ENCODE data around the gene GMDS. TPM values are rescaled to one million over a fixed set of nuclear protein-coding genes. Genes with fewer than 3 reads are reported as not detected.

GMDS gene
- total RNA-seq, 1 experiment from 2014 or later, result 31.1 TPM

DNA sequence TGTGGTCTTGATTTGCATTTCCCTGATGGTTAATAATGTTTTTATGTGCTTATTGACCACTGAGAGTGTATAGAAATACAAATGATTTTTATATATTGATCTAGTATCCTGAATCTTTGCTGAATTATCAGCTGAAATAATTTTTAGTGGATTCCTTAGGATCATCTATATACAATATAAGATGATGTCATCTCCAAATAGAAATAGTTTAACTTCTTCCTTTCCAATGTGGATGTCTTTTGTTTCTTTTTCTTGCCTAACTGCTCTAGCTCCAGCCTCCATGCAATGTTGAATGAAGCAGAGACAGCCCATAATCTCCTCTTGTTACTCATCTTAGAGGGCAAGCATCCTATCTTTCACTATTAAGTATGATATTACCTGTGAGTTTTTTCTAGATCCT is 226.4 kb downstream of the GMDS start:
- no peaks in the 10 kb centered on the region for H3K36me3 Mint-ChIP-seq (ENCODE audit: insufficient read depth, unreplicated experiment)
- H3K4me3 ChIP-seq (ENCODE audit: low read depth, low read length), result no peak overlapping the region
- no peaks in the 10 kb centered on the region for H3K27me3 ChIP-seq (replicated peaks; ENCODE audit: control insufficient read depth, insufficient read depth, low read length)
- POLR2A ChIA-PET, result no interaction called here
- no peaks in the 10 kb centered on the region for H3K4me1 ChIP-seq
- no peak overlapping the region for H3K27ac Mint-ChIP-seq (ENCODE audit: unreplicated experiment)
- H3K4me3 Mint-ChIP-seq (ENCODE audit: unreplicated experiment), result no peak overlapping the region
- CTCF ChIA-PET, result no interaction called here
- H3K9me3 Mint-ChIP-seq (ENCODE audit: unreplicated experiment), result no peaks in the 10 kb centered on the region
- no peaks in the 10 kb centered on the region for H3K27me3 Mint-ChIP-seq (ENCODE audit: insufficient read depth, unreplicated experiment)
- no peaks in the 10 kb centered on the region for H3K9me3 ChIP-seq
- no peaks in the 10 kb centered on the region for H3K36me3 ChIP-seq (ENCODE audit: control insufficient read depth, insufficient read depth, low read length)
- TF ChIP-seq, protein P1, sequence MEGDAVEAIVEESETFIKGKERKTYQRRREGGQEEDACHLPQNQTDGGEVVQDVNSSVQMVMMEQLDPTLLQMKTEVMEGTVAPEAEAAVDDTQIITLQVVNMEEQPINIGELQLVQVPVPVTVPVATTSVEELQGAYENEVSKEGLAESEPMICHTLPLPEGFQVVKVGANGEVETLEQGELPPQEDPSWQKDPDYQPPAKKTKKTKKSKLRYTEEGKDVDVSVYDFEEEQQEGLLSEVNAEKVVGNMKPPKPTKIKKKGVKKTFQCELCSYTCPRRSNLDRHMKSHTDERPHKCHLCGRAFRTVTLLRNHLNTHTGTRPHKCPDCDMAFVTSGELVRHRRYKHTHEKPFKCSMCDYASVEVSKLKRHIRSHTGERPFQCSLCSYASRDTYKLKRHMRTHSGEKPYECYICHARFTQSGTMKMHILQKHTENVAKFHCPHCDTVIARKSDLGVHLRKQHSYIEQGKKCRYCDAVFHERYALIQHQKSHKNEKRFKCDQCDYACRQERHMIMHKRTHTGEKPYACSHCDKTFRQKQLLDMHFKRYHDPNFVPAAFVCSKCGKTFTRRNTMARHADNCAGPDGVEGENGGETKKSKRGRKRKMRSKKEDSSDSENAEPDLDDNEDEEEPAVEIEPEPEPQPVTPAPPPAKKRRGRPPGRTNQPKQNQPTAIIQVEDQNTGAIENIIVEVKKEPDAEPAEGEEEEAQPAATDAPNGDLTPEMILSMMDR (IDR thresholded peaks at IDR 0.05; ENCODE audit: insufficient read depth in 1 of 2, low read depth in 1 of 2, low read length in 1 of 2, severe bottlenecking in 1 of 2, unreplicated experiment in 1 of 2), result no peak
- DNase-seq, result no peak
- BruUV-seq (replicated peaks), result no TSS peak
- no peaks in the 10 kb centered on the region for H3K4me1 Mint-ChIP-seq (ENCODE audit: low read depth, unreplicated experiment)
- intact Hi-C loops (cut with micrococcal nuclease; ENCODE audit: unreplicated experiment), result no loop called here

- no peaks in the 10 kb centered on the region for H3K4me1 ChIP-seq
- no peak overlapping the region for H3K4me3 ChIP-seq (ENCODE audit: low read depth, low read length)
- POLR2A ChIA-PET, result no interaction called here
- TF ChIP-seq, protein P1 (IDR thresholded peaks at IDR 0.05; ENCODE audit: insufficient read depth in 1 of 2, low read depth in 1 of 2, low read length in 1 of 2, severe bottlenecking in 1 of 2, unreplicated experiment in 1 of 2), result no peak
- H3K27me3 ChIP-seq (replicated peaks; ENCODE audit: control insufficient read depth, insufficient read depth, low read length), result no peaks in the 10 kb centered on the region
- H3K9me3 Mint-ChIP-seq (ENCODE audit: unreplicated experiment), result no peaks in the 10 kb centered on the region
- no peak overlapping the region for H3K4me3 Mint-ChIP-seq (ENCODE audit: unreplicated experiment)
- no peaks in the 10 kb centered on the region for H3K27me3 Mint-ChIP-seq (ENCODE audit: insufficient read depth, unreplicated experiment)
- H3K36me3 Mint-ChIP-seq (ENCODE audit: insufficient read depth, unreplicated experiment), result no peaks in the 10 kb centered on the region
- BruUV-seq (replicated peaks), result no TSS peak
- H3K27ac Mint-ChIP-seq (ENCODE audit: unreplicated experiment), result no peak overlapping the region
- no peaks in the 10 kb centered on the region for H3K4me1 Mint-ChIP-seq (ENCODE audit: low read depth, unreplicated experiment)
- no peaks in the 10 kb centered on the region for H3K36me3 ChIP-seq (ENCODE audit: control insufficient read depth, insufficient read depth, low read length)
- CTCF ChIA-PET, result no interaction called here
- H3K9me3 ChIP-seq, result no peaks in the 10 kb centered on the region
- intact Hi-C loops (cut with micrococcal nuclease; ENCODE audit: unreplicated experiment), result no loop called here
- DNase-seq, result no peak
Measured at GRCh38 chr6:2016040-2016439, 229.4 kb downstream of the GMDS start.

DNA sequence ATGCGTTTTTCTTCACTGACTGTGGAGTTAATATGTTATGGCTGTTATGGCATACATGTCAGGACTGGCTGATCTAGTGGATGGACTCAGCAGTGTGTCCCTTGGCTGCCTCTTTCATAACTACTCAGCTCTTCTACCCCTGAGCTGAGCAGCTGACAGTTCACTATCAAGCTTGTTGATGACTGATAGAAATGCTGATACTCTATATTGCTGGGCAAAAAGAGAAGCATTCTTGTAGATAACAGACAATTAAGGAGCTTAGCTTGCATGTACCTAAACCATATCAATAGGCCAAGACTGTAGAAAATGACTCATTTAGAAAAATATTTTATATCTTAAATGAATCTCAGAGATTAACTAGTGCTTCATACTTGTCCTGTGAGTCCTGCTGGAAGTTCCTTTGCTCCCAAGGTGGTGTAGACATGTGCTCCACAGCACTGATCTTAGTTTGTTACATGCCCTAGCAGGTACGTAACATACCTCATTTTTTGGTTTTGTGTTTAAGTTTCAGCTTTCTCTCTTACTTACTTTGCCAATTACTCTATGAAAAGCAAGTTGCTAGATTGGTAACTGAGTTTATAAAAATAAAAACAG is 236.9 kb downstream of the GMDS start:
- no peak for DNase-seq
- ChIA-PET POLR2A (no interaction called here), CTCF (no interaction called here)
- H3K36me3 ChIP-seq (ENCODE audit: control insufficient read depth, insufficient read depth, low read length), result no peaks in the 10 kb centered on the region
- H3K27me3 Mint-ChIP-seq (ENCODE audit: insufficient read depth, unreplicated experiment), result no peaks in the 10 kb centered on the region
- TF ChIP-seq, protein P1 (IDR thresholded peaks at IDR 0.05; ENCODE audit: insufficient read depth in 1 of 2, low read depth in 1 of 2, low read length in 1 of 2, severe bottlenecking in 1 of 2, unreplicated experiment in 1 of 2), result no peak
- no peak overlapping the region for H3K27ac Mint-ChIP-seq (ENCODE audit: unreplicated experiment)
- no peak overlapping the region for H3K4me3 ChIP-seq (ENCODE audit: low read depth, low read length)
- no peaks in the 10 kb centered on the region for H3K4me1 ChIP-seq
- H3K9me3 ChIP-seq, result no peaks in the 10 kb centered on the region
- intact Hi-C loops (cut with micrococcal nuclease; ENCODE audit: unreplicated experiment), result no loop called here
- no peaks in the 10 kb centered on the region for H3K4me1 Mint-ChIP-seq (ENCODE audit: low read depth, unreplicated experiment)
- no peaks in the 10 kb centered on the region for H3K36me3 Mint-ChIP-seq (ENCODE audit: insufficient read depth, unreplicated experiment)
- no peak overlapping the region for H3K4me3 Mint-ChIP-seq (ENCODE audit: unreplicated experiment)
- no peaks in the 10 kb centered on the region for H3K27me3 ChIP-seq (replicated peaks; ENCODE audit: control insufficient read depth, insufficient read depth, low read length)
- no peaks in the 10 kb centered on the region for H3K9me3 Mint-ChIP-seq (ENCODE audit: unreplicated experiment)
- BruUV-seq (replicated peaks), result no TSS peak

All from Caco-2 (cell line).